Left lung (tissue), 10 donors: ENCODE results near the gene SLC6A17. TPM values are rescaled to one million over a fixed set of nuclear protein-coding genes. Genes with fewer than 3 reads are reported as not detected.

Experiments used
- ATAC-seq: fragments of 200-7000 bp; cut with Tn5 transposase; one replicate; pipeline ENCODE4 v1.9.1; 2020; ENCODE audit warnings: moderate library complexity
- DNase-seq, 4 donors: peaks; one replicate each; pipeline ENCODE4 v3.0.0-alpha.2; 2013 to 2020
- H3K27ac ChIP-seq, 2 donors: fragments of 200-600 bp; sonication (generic) in 1 of 2; one replicate each; pipeline versions ENCODE4 v1.5.0 to v1.8.0; 2020 to 2021
- H3K27me3 ChIP-seq, 2 donors: fragments of 200-600 bp; sonication (generic) in 1 of 2; one replicate each; pipeline versions ENCODE4 v1.5.0 to v1.8.0; 2020 to 2021
- H3K36me3 ChIP-seq, 2 donors: fragments of 200-600 bp; sonication (generic) in 1 of 2; one replicate each; pipeline versions ENCODE4 v1.5.0 to v1.8.0; 2020 to 2021
- H3K4me1 ChIP-seq, 2 donors: fragments of 200-600 bp; one replicate each; pipeline ENCODE4 v1.8.0; 2021
- H3K4me3 ChIP-seq, 2 donors: fragments of 200-600 bp; sonication (generic) in 1 of 2; one replicate each; pipeline versions ENCODE4 v1.5.0 to v1.8.0; 2020 to 2021; ENCODE audit warnings: mild to moderate bottlenecking in 1 of 2
- H3K9me3 ChIP-seq, 2 donors: fragments of 200-600 bp; sonication (generic) in 1 of 2; one replicate each; pipeline versions ENCODE4 v1.5.0 to v1.8.0; 2020 to 2021
- CTCF ChIP-seq, 2 donors: fragments of 200-600 bp; sonication (generic) in 1 of 2; IDR thresholded peaks; one replicate each; pipeline versions ENCODE4 v1.5.0 to v1.8.0; 2021; ENCODE audit warnings: antibody characterized with exemption in 2 of 2
- intact Hi-C, 2 donors: fragments of 100-400 bp; cut with DNase I; formaldehyde crosslinking; loops; one replicate each; pipeline versions ENCODE4 v1.11.2 to v1.14.2; 2022
- polyA plus RNA-seq, 6 donors: library from polyadenylated mRNA; unstranded; fragments of 120-200 nt; gene quantifications; one replicate each; pipeline ENCODE4 v1.2.1, GENCODE V29; 2013; ENCODE audit not compliant: insufficient read length in 6 of 6
- total RNA-seq, 2 donors: library from RNA; stranded (reverse); fragmentation: NEBNext Ultra II Directional; extraction: Animal tissue kit (Norgen Biotek cat#: 25700); gene quantifications; one replicate each; pipeline ENCODE4 v1.2.1, GENCODE V29; 2021
- donor health status: DM: no; HTN: yes; CAD: no.
- donor health status: DM: no; HTN: no; CAD: no.

Gene SLC6A17
- total and polyA plus RNA-seq, 8 donors, result 0.03 to 0.13 (median 0.04) TPM; not detected in 1

GRCh38 chr1:110205156-110205555 lies 54.9 kb downstream of the SLC6A17 start:
- H3K4me1 ChIP-seq, result peaks cover 4 to 7% of the 10 kb centered on the region in 2 donors
- ATAC-seq (no peak), DNase-seq (no peak)
- no peaks in the 10 kb centered on the region for H3K36me3 ChIP-seq
- no peaks in the 10 kb centered on the region for H3K27me3 ChIP-seq
- intact Hi-C loops, result loop anchor here in 1 of 2 donors (10.0 kb wide), 1 partner anchor 110 kb away; no protein-coding TSS in a partner anchor
- no peaks in the 10 kb centered on the region for H3K9me3 ChIP-seq
- H3K4me3 ChIP-seq, result no peak overlapping the region
- no peak for TF ChIP-seq CTCF (IDR thresholded peaks at IDR 0.05)
- H3K27ac ChIP-seq, result no peak overlapping the region

- intact Hi-C loops, result loop anchor here (2.0 to 10.0 kb wide), 2 partner anchors 109 to 255 kb away; no protein-coding TSS in a partner anchor
- ATAC-seq, result no peak
Observed at GRCh38 chr1:110205591-110206155, 55.4 kb downstream of the SLC6A17 start.

GRCh38 chr1:110206261-110206920 lies 56.1 kb downstream of the SLC6A17 start:
- Histone ChIP-seq H3K9me3 (no peaks in the 10 kb centered on the region), H3K4me1 (peaks cover 9 to 13% of the 10 kb centered on the region in 2 donors), H3K27ac (no peak overlapping the region), H3K36me3 (no peaks in the 10 kb centered on the region), H3K4me3 (no peak overlapping the region), H3K27me3 (peaks cover 6 to 10% of the 10 kb centered on the region in 2 donors)
- no peak for TF ChIP-seq CTCF (IDR thresholded peaks at IDR 0.05)
- DNase-seq (no peak), ATAC-seq (no peak)
- intact Hi-C loops, result loop anchor here (2.0 to 10.0 kb wide), 2 partner anchors 108 to 254 kb away; no protein-coding TSS in a partner anchor

More at GRCh38 chr1:110205591-110206155, 55.4 kb downstream of the SLC6A17 start:
- no peak for DNase-seq
- no peaks in the 10 kb centered on the region for H3K36me3 ChIP-seq
- TF ChIP-seq CTCF (IDR thresholded peaks at IDR 0.05), result no peak
- H3K4me1 ChIP-seq, result peaks cover 4 to 7% of the 10 kb centered on the region in 2 donors
- no peaks in the 10 kb centered on the region for H3K9me3 ChIP-seq
- peaks cover 0 to 3% of the 10 kb centered on the region in 2 donors for H3K27me3 ChIP-seq
- no peak overlapping the region for H3K4me3 ChIP-seq
- no peak overlapping the region for H3K27ac ChIP-seq

GRCh38 chr1:110207831-110208230 lies 57.5 kb downstream of the SLC6A17 start:
- Histone ChIP-seq H3K27me3 (peaks cover 12 to 24% of the 10 kb centered on the region in 2 donors), H3K36me3 (no peaks in the 10 kb centered on the region), H3K4me1 (peaks cover 12 to 27% of the 10 kb centered on the region in 2 donors), H3K9me3 (no peaks in the 10 kb centered on the region), H3K4me3 (no peak overlapping the region), H3K27ac (no peak overlapping the region)
- TF ChIP-seq CTCF (IDR thresholded peaks at IDR 0.05), result peak; percentile 79 to 87
- peak; percentile 41 to 83 (median 63) for DNase-seq
- intact Hi-C loops, result loop anchor here (2.0 to 10.0 kb wide), 3 partner anchors 105 to 253 kb away; no protein-coding TSS in a partner anchor
- ATAC-seq, result peak; percentile 44
